ENCODE data around the gene PCSK4.

Gene PCSK4

DNA sequence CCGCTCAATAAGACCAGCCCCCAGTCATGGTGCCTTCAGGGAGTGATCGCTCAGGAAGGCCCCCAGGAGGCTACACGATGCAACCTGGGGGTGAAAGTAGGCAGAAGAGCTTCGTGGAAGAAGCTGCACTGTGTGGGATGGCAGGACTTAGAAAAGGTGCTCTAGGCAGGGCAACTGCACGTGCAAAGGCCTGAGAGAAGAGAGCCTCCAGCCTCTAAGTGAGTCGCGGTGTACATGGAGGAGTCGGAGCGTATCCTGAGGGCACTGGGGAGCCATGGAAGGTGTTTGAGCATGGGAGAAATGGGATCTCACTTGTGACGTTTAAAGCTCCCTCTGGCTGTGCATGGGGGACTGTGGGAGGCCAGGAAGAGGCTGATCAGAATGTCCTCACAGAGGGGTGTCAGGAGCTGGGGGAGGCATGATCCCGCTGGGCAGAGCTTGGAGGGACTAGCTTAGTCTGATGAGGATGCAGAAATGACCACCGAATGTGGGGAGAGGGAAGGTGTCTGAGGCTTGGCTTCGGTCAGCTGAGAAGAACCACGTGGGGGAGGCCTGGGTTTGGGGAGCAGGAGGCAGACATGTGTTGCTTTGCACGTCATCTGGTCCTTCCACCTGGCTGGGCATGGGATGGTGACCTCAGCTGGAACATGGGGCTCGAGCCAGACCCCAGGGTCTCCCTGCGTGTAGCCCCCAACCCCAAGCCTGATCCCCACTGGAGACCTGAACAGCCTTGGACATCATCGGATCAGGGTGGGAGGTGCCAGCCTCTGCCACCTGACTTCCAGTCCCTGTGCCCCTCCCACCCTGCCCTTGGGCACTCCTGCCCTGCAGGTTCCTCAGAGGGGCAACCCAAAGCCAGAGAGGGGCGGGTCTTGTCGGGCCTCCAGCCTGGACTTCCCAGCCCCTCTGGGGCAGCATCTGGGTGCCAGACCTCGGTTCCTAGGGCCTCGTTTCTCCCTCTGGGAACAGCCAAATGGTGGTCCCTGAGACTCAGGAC is 39.1 kb downstream of the PCSK4 start (continued):
- TF ChIP-seq, protein P1, sequence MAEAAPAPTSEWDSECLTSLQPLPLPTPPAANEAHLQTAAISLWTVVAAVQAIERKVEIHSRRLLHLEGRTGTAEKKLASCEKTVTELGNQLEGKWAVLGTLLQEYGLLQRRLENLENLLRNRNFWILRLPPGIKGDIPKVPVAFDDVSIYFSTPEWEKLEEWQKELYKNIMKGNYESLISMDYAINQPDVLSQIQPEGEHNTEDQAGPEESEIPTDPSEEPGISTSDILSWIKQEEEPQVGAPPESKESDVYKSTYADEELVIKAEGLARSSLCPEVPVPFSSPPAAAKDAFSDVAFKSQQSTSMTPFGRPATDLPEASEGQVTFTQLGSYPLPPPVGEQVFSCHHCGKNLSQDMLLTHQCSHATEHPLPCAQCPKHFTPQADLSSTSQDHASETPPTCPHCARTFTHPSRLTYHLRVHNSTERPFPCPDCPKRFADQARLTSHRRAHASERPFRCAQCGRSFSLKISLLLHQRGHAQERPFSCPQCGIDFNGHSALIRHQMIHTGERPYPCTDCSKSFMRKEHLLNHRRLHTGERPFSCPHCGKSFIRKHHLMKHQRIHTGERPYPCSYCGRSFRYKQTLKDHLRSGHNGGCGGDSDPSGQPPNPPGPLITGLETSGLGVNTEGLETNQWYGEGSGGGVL (tag by site-specific recombination; IDR thresholded peaks at IDR 0.05) = no peak
- TF ChIP-seq ZNF843 (tag by site-specific recombination; IDR thresholded peaks at IDR 0.05) (no peak), ZNF404 (tag by site-specific recombination; IDR thresholded peaks at IDR 0.05) (no peak), ZNF24 (tag by site-specific recombination; IDR thresholded peaks at IDR 0.05) (no peak), ZNF473 (tag by site-specific recombination; IDR thresholded peaks at IDR 0.05) (no peak), ZEB2 (tag by site-specific recombination; IDR thresholded peaks at IDR 0.05) (no peak), ZNF548 (tag by site-specific recombination; IDR thresholded peaks at IDR 0.05) (no peak), ZNF623 (tag by site-specific recombination; IDR thresholded peaks at IDR 0.05) (peak; percentile 59), ZFHX2 (tag by site-specific recombination; conservative IDR thresholded peaks at IDR 0.05) (no peak), ZXDB (tag by site-specific recombination; IDR thresholded peaks at IDR 0.05) (no peak), ZNF707 (tag by site-specific recombination; IDR thresholded peaks at IDR 0.05) (no peak), RBAK (tag by site-specific recombination; IDR thresholded peaks at IDR 0.05) (no peak), ZNF341 (tag by site-specific recombination; IDR thresholded peaks at IDR 0.05; ENCODE audit: low read depth) (peak; percentile 28; the same call in 1 of the 2 replicates), ZNF76 (tag by site-specific recombination; IDR thresholded peaks at IDR 0.05; ENCODE audit: borderline replicate concordance, low read depth) (no peak), ZFP37 (tag by site-specific recombination; IDR thresholded peaks at IDR 0.05) (no peak)
- TF ChIP-seq, protein P2, sequence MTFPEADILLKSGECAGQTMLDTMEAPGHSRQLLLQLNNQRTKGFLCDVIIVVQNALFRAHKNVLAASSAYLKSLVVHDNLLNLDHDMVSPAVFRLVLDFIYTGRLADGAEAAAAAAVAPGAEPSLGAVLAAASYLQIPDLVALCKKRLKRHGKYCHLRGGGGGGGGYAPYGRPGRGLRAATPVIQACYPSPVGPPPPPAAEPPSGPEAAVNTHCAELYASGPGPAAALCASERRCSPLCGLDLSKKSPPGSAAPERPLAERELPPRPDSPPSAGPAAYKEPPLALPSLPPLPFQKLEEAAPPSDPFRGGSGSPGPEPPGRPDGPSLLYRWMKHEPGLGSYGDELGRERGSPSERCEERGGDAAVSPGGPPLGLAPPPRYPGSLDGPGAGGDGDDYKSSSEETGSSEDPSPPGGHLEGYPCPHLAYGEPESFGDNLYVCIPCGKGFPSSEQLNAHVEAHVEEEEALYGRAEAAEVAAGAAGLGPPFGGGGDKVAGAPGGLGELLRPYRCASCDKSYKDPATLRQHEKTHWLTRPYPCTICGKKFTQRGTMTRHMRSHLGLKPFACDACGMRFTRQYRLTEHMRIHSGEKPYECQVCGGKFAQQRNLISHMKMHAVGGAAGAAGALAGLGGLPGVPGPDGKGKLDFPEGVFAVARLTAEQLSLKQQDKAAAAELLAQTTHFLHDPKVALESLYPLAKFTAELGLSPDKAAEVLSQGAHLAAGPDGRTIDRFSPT (tag by site-specific recombination; IDR thresholded peaks at IDR 0.05) = 0 out of 2 replicates have a peak, but pooled peaks have one; percentile 37
- TF ChIP-seq, protein P3, sequence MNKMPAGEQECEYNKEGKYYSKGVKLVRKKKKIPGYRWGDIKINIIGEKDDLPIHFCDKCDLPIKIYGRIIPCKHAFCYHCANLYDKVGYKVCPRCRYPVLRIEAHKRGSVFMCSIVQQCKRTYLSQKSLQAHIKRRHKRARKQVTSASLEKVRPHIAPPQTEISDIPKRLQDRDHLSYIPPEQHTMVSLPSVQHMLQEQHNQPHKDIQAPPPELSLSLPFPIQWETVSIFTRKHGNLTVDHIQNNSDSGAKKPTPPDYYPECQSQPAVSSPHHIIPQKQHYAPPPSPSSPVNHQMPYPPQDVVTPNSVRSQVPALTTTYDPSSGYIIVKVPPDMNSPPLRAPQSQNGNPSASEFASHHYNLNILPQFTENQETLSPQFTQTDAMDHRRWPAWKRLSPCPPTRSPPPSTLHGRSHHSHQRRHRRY (tag by site-specific recombination; IDR thresholded peaks at IDR 0.05) = no peak
- TF ChIP-seq, protein P4, sequence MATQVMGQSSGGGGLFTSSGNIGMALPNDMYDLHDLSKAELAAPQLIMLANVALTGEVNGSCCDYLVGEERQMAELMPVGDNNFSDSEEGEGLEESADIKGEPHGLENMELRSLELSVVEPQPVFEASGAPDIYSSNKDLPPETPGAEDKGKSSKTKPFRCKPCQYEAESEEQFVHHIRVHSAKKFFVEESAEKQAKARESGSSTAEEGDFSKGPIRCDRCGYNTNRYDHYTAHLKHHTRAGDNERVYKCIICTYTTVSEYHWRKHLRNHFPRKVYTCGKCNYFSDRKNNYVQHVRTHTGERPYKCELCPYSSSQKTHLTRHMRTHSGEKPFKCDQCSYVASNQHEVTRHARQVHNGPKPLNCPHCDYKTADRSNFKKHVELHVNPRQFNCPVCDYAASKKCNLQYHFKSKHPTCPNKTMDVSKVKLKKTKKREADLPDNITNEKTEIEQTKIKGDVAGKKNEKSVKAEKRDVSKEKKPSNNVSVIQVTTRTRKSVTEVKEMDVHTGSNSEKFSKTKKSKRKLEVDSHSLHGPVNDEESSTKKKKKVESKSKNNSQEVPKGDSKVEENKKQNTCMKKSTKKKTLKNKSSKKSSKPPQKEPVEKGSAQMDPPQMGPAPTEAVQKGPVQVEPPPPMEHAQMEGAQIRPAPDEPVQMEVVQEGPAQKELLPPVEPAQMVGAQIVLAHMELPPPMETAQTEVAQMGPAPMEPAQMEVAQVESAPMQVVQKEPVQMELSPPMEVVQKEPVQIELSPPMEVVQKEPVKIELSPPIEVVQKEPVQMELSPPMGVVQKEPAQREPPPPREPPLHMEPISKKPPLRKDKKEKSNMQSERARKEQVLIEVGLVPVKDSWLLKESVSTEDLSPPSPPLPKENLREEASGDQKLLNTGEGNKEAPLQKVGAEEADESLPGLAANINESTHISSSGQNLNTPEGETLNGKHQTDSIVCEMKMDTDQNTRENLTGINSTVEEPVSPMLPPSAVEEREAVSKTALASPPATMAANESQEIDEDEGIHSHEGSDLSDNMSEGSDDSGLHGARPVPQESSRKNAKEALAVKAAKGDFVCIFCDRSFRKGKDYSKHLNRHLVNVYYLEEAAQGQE (tag by site-specific recombination; IDR thresholded peaks at IDR 0.05) = no peak

Data from HEK293 (cell line).